LHCN-M2 (cell line): ENCODE data around the gene MCU. TPM values are rescaled to one million over a fixed set of nuclear protein-coding genes. Genes with fewer than 3 reads are reported as not detected.
A peak's percentile ranks its signal among the peaks of the same experiment; 100 is the strongest.

ENCODE experiments used
- DNase-seq: peaks from one replicate; pipeline ENCODE4 v3.0.0-alpha.2; 2012; ENCODE audit warnings: low read depth
- total RNA-seq: library from RNA; depleted of rRNA; stranded (reverse); fragments of >200 nt; gene quantifications from 2 replicates; pipeline ENCODE4 v1.2.3, GENCODE V29; 2014

Gene MCU
- total RNA-seq, 1 experiment from 2014 or later: 37.1 TPM

- no peak for DNase-seq
These were observed 148.4 kb downstream of the MCU start for GRCh38 chr10:72840319-72840718.

- no peak for DNase-seq
These were observed 149.5 kb downstream of the MCU start for GRCh38 chr10:72841487-72841886.

GRCh38 chr10:72842164-72842563 is 150.2 kb downstream of the MCU start:
- DNase-seq: no peak

- DNase-seq: peak; percentile 88
These were observed 154.3 kb downstream of the MCU start for GRCh38 chr10:72846238-72846637.

- peak; percentile 31 for DNase-seq
These were observed 155.7 kb downstream of the MCU start for GRCh38 chr10:72847681-72848080.

GRCh38 chr10:72850861-72851260 is 158.9 kb downstream of the MCU start:
- peak; percentile 14 for DNase-seq

- no peak for DNase-seq
These were observed 159.6 kb downstream of the MCU start for GRCh38 chr10:72851509-72851908.

- no peak for DNase-seq
These were observed 160.6 kb downstream of the MCU start for GRCh38 chr10:72852508-72852907.

- no peak for DNase-seq
These were observed 163.2 kb downstream of the MCU start for GRCh38 chr10:72855129-72855528.

GRCh38 chr10:72855790-72856189 is 163.8 kb downstream of the MCU start:
- DNase-seq: no peak

- no peak for DNase-seq
These were observed 166.1 kb downstream of the MCU start for GRCh38 chr10:72858067-72858466.

GRCh38 chr10:72862957-72863356 is 171.0 kb downstream of the MCU start:
- DNase-seq: no peak

GRCh38 chr10:72875250-72876055 is 183.5 kb downstream of the MCU start:
- peak; percentile 35 for DNase-seq

- DNase-seq: no peak
These were observed 187.3 kb downstream of the MCU start for GRCh38 chr10:72879245-72879644.

GRCh38 chr10:72881291-72881690 is 189.3 kb downstream of the MCU start:
- DNase-seq: no peak

GRCh38 chr10:72883861-72884260 is 191.9 kb downstream of the MCU start:
- DNase-seq: no peak

- no peak for DNase-seq
These were observed 194.0 kb downstream of the MCU start for GRCh38 chr10:72885953-72886352.

GRCh38 chr10:72886621-72887020 is 194.7 kb downstream of the MCU start:
- no peak for DNase-seq

- DNase-seq: peak; percentile 4
These were observed 195.1 kb downstream of the MCU start for GRCh38 chr10:72887043-72887442.

- DNase-seq: no peak
These were observed 196.3 kb downstream of the MCU start for GRCh38 chr10:72888151-72888638.

GRCh38 chr10:72889391-72889831 is 197.5 kb downstream of the MCU start:
- DNase-seq: no peak

- no peak for DNase-seq
These were observed 198.1 kb downstream of the MCU start for GRCh38 chr10:72890086-72890485.

GRCh38 chr10:72893136-72893798 is 201.3 kb downstream of the MCU start, which contains the start of gene OIT3:
Gene OIT3, plus strand, starts transcription at chr10:72893739. Its CDS starts 60 bp downstream, at chr10:72893799.
- DNase-seq: no peak
